ENCODE measurements around the gene PPFIBP1.

DNA sequence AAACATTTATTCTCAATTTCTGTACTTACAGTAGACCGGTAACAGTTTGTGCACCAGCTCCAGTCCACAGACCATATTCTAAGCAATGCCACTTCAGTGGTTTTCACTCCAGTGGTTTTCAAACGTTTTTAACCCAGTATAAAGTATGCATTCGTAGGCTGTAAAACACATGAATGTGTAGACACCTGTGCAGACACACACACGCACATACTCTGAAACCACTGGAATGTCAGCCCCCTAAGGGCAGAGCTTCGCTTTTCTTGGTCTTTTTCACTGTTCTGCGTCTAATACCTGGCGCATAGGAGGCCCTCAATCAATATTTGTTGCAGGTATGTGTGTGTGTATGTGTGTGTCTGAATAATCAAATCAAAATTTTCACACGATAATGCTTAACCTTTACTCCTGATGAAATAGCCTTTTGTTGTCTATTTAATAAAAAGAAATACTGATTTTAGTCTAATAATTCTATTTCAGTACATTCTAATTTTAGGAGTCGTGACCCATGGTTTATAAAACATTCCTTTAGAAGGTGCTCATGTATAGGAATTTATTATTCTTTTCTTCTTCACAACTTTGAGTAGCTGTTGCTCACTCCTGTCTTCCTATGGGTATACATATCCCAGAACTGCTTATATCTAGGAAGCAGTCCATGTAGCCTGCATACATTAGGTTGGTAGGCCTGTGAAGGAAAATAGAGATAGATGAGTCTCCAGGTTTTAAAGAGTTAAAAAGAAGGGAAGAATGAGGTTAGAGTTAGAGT is 98.6 kb downstream of the PPFIBP1 start:
- TF ChIP-seq, protein P1, sequence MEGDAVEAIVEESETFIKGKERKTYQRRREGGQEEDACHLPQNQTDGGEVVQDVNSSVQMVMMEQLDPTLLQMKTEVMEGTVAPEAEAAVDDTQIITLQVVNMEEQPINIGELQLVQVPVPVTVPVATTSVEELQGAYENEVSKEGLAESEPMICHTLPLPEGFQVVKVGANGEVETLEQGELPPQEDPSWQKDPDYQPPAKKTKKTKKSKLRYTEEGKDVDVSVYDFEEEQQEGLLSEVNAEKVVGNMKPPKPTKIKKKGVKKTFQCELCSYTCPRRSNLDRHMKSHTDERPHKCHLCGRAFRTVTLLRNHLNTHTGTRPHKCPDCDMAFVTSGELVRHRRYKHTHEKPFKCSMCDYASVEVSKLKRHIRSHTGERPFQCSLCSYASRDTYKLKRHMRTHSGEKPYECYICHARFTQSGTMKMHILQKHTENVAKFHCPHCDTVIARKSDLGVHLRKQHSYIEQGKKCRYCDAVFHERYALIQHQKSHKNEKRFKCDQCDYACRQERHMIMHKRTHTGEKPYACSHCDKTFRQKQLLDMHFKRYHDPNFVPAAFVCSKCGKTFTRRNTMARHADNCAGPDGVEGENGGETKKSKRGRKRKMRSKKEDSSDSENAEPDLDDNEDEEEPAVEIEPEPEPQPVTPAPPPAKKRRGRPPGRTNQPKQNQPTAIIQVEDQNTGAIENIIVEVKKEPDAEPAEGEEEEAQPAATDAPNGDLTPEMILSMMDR (IDR thresholded peaks at IDR 0.05; ENCODE audit: low read depth, low read length): no peak
- TF ChIP-seq POLR2A (IDR thresholded peaks at IDR 0.05; ENCODE audit: extremely low read depth, insufficient read length) (no peak), MYC (IDR thresholded peaks at IDR 0.05; ENCODE audit: low read depth, low read length) (no peak)
